ENCODE results near the gene ZNF599.
A peak's percentile ranks its signal among the peaks of the same experiment; 100 is the strongest.

Gene ZNF599

GRCh38 chr19:34734537-34735103 is 38.4 kb downstream of the ZNF599 start:
- DNase-seq, result peak; percentile 55

- DNase-seq, result peak; percentile 88
These were observed 39.1 kb downstream of the ZNF599 start, which contains the start of gene ZNF181 for GRCh38 chr19:34733746-34734536. ZNF181 (plus strand) TSS chr19:34734243; CDS start chr19:34735038, 795 bp downstream.

GRCh38 chr19:34733266-34733745 is 39.7 kb downstream of the ZNF599 start:
- no peak for DNase-seq

- DNase-seq, result no peak
These were observed 40.3 kb downstream of the ZNF599 start for GRCh38 chr19:34732612-34733211.

GRCh38 chr19:34731964-34732363 is 41.1 kb downstream of the ZNF599 start:
- no peak for DNase-seq

- DNase-seq, result no peak
These were observed 41.8 kb downstream of the ZNF599 start for GRCh38 chr19:34731019-34731829.

- no peak for DNase-seq
These were observed 47.6 kb downstream of the ZNF599 start for GRCh38 chr19:34725400-34725799.

- DNase-seq, result no peak
These were observed 50.7 kb downstream of the ZNF599 start for GRCh38 chr19:34722353-34722752.

GRCh38 chr19:34715357-34715756 is 57.7 kb downstream of the ZNF599 start:
- no peak for DNase-seq

- DNase-seq, result no peak
These were observed 59.8 kb downstream of the ZNF599 start for GRCh38 chr19:34713262-34713637.

- DNase-seq, result peak; percentile 66
These were observed 60.4 kb downstream of the ZNF599 start for GRCh38 chr19:34712395-34713261.

- no peak for DNase-seq
These were observed 61.1 kb downstream of the ZNF599 start for GRCh38 chr19:34711890-34712289.

Data from NCI-H1694 treated with DMSO at 0.1 percent for 48 hours (cell line).